Fibroblast of skin of right quadriceps (primary cell): ENCODE measurements around the gene TP53.
A peak's percentile ranks its signal among the peaks of the same experiment; 100 is the strongest.

Experiments used
- DNase-seq: peaks from one replicate; pipeline ENCODE4 v3.0.0-alpha.2; 2013

The TP53 gene

GRCh38 chr17:7687072-7687907 lies at the start of gene TP53:
Gene TP53, minus strand, starts transcription at chr17:7687490. Its CDS starts 10,896 bp downstream, at chr17:7676594.
- DNase-seq: peak; percentile 93

- DNase-seq: no peak
Observed at GRCh38 chr17:7732981-7733539, 45.8 kb upstream of the TP53 start.

GRCh38 chr17:7729816-7730215 lies 42.5 kb upstream of the TP53 start:
- no peak for DNase-seq

- DNase-seq: no peak
Observed at GRCh38 chr17:7727886-7728285, 40.6 kb upstream of the TP53 start.

GRCh38 chr17:7721612-7722011 lies 34.3 kb upstream of the TP53 start:
- no peak for DNase-seq

GRCh38 chr17:7720125-7720524 lies 32.8 kb upstream of the TP53 start:
- DNase-seq: no peak

- no peak for DNase-seq
Observed at GRCh38 chr17:7719661-7720060, 32.4 kb upstream of the TP53 start.

- DNase-seq: no peak
Observed at GRCh38 chr17:7717756-7718350, 30.6 kb upstream of the TP53 start.

GRCh38 chr17:7716901-7717755 lies 29.8 kb upstream of the TP53 start, which contains the start of gene DNAH2:
Gene DNAH2, plus strand, starts transcription at chr17:7717744. Its CDS starts 1,991 bp downstream, at chr17:7719735.
- peak; percentile 96 for DNase-seq

GRCh38 chr17:7715936-7716886 lies 28.9 kb upstream of the TP53 start:
- no peak for DNase-seq

GRCh38 chr17:7714721-7715594 lies 27.7 kb upstream of the TP53 start:
- no peak for DNase-seq

GRCh38 chr17:7713782-7714181 lies 26.5 kb upstream of the TP53 start:
- DNase-seq: no peak

GRCh38 chr17:7712111-7712771 lies 25.0 kb upstream of the TP53 start:
- DNase-seq: no peak

GRCh38 chr17:7711051-7711755 lies 23.9 kb upstream of the TP53 start:
- DNase-seq: no peak

GRCh38 chr17:7710301-7710700 lies 23.0 kb upstream of the TP53 start:
- DNase-seq: no peak

- no peak for DNase-seq
Observed at GRCh38 chr17:7709031-7709430, 21.7 kb upstream of the TP53 start.

- no peak for DNase-seq
Observed at GRCh38 chr17:7707858-7708750, 20.8 kb upstream of the TP53 start.

GRCh38 chr17:7707446-7707845 lies 20.2 kb upstream of the TP53 start:
- DNase-seq: no peak
